ENCODE data around the gene CXXC5. TPM values are rescaled to one million over a fixed set of nuclear protein-coding genes. Genes with fewer than 3 reads are reported as not detected.

CXXC5 gene
- polyA plus RNA-seq, 1 donor from 2014 or later, result 24.4 TPM

DNA sequence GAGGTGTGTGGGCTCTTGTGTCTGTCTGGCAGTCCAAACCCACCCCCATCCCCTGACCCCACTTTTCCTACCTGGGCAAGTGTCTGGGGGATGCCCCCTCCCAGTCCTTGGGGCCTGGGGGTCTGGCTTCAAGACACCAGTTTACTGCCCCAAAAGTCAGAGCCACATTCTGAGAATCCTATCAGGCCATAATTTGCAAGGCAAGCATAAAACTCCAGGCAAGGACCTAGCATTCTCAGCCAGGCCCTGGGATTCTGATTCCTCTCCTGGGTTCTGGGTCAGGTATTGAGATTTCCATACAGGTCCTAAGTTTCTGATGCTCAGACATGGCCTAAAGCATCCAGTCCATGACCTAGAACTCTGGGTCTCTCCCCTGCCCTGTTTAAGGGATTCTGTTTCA is 33.3 kb downstream of the CXXC5 start:
- H3K27me3 ChIP-seq (ENCODE audit: insufficient read depth, low read depth, low read length), result no peaks in the 10 kb centered on the region
- no peaks in the 10 kb centered on the region for H3F3A ChIP-seq (ENCODE audit: insufficient read depth, low read length, poor library complexity, severe bottlenecking)
- no peak overlapping the region for H3K4me2 ChIP-seq (ENCODE audit: low read length)
- no peaks in the 10 kb centered on the region for H3K9me2 ChIP-seq (ENCODE audit: insufficient read depth, low read length)
- no peak overlapping the region for H2AFZ ChIP-seq (ENCODE audit: low read depth, low read length)
- no peaks in the 10 kb centered on the region for H4K20me1 ChIP-seq (ENCODE audit: insufficient read depth)
- H3K9ac ChIP-seq (ENCODE audit: low read length), result no peak overlapping the region
- no peaks in the 10 kb centered on the region for H3K9me3 ChIP-seq (ENCODE audit: low read length)
- H3K36me3 ChIP-seq (ENCODE audit: insufficient read depth, low read length), result no peaks in the 10 kb centered on the region
- no peaks in the 10 kb centered on the region for H3K79me2 ChIP-seq (replicated peaks; ENCODE audit: insufficient read depth, low read length)
- TF ChIP-seq EP300 (conservative IDR thresholded peaks at IDR 0.05; ENCODE audit: poor library complexity, severe bottlenecking) (no peak), MXI1 (conservative IDR thresholded peaks at IDR 0.05; ENCODE audit: poor library complexity, severe bottlenecking) (no peak), TAF1 (IDR thresholded peaks at IDR 0.05; ENCODE audit: low read depth) (no peak), SMC3 (conservative IDR thresholded peaks at IDR 0.05; ENCODE audit: poor library complexity) (no peak), RAD21 (conservative IDR thresholded peaks at IDR 0.05) (no peak), EZH2 (IDR thresholded peaks at IDR 0.05; ENCODE audit: borderline replicate concordance, insufficient read depth, low read length, poor library complexity, severe bottlenecking) (no peak), POLR2AphosphoS5 (IDR thresholded peaks at IDR 0.05) (no peak)
- TF ChIP-seq, protein P1, sequence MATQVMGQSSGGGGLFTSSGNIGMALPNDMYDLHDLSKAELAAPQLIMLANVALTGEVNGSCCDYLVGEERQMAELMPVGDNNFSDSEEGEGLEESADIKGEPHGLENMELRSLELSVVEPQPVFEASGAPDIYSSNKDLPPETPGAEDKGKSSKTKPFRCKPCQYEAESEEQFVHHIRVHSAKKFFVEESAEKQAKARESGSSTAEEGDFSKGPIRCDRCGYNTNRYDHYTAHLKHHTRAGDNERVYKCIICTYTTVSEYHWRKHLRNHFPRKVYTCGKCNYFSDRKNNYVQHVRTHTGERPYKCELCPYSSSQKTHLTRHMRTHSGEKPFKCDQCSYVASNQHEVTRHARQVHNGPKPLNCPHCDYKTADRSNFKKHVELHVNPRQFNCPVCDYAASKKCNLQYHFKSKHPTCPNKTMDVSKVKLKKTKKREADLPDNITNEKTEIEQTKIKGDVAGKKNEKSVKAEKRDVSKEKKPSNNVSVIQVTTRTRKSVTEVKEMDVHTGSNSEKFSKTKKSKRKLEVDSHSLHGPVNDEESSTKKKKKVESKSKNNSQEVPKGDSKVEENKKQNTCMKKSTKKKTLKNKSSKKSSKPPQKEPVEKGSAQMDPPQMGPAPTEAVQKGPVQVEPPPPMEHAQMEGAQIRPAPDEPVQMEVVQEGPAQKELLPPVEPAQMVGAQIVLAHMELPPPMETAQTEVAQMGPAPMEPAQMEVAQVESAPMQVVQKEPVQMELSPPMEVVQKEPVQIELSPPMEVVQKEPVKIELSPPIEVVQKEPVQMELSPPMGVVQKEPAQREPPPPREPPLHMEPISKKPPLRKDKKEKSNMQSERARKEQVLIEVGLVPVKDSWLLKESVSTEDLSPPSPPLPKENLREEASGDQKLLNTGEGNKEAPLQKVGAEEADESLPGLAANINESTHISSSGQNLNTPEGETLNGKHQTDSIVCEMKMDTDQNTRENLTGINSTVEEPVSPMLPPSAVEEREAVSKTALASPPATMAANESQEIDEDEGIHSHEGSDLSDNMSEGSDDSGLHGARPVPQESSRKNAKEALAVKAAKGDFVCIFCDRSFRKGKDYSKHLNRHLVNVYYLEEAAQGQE (IDR thresholded peaks at IDR 0.05; ENCODE audit: borderline replicate concordance), result no peak
- TF ChIP-seq, protein P2, sequence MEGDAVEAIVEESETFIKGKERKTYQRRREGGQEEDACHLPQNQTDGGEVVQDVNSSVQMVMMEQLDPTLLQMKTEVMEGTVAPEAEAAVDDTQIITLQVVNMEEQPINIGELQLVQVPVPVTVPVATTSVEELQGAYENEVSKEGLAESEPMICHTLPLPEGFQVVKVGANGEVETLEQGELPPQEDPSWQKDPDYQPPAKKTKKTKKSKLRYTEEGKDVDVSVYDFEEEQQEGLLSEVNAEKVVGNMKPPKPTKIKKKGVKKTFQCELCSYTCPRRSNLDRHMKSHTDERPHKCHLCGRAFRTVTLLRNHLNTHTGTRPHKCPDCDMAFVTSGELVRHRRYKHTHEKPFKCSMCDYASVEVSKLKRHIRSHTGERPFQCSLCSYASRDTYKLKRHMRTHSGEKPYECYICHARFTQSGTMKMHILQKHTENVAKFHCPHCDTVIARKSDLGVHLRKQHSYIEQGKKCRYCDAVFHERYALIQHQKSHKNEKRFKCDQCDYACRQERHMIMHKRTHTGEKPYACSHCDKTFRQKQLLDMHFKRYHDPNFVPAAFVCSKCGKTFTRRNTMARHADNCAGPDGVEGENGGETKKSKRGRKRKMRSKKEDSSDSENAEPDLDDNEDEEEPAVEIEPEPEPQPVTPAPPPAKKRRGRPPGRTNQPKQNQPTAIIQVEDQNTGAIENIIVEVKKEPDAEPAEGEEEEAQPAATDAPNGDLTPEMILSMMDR (IDR thresholded peaks at IDR 0.05; ENCODE audit: poor library complexity, severe bottlenecking), result no peak
- H3K27ac ChIP-seq (ENCODE audit: low read length), result no peak overlapping the region
- no peak overlapping the region for H3K4me3 ChIP-seq (ENCODE audit: low read length)

DNA sequence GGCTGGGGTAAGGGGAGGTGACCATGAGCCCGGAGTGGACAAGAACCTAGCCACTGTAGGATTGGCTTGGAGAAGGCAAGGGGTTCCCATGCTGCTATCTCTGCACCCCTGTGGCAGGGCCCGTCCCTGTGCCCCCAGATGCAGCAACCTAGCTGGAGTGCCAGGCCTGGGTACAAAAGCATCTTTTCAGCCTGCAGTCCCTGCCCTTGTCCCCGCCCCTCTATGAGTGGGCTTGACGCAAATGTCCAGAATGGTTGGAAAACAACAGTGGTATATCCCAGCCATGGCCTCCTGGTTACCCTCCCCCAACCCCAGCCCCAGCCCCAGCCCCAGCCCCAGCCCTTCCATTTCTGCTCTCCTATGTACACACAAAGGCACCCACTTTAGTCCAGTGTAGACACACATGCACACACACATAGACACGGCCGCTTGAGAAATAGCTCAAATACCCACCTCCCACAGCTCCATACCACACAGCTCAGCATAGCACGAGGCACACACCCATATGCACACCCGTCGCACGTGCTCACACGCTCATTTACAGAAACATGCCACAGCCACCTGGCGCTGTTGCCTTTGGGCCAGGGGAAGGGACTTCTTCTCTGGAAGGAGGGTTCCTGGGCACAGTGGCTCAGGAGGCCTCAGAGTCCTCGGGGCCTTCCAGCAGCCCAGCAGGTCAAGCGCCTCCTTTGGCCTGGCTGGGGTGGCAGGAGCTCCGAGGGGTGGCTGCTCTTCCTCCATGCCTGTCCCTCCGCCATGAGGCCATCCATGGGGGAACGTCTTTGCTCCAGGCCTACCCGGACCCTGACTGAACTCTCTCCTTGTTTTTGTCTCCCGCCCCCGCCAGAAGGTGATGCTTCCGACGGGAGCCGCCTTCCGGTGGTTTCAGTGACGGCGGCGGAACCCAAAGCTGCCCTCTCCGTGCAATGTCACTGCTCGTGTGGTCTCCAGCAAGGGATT is 34.1 kb downstream of the CXXC5 start:
- Histone ChIP-seq H3K27ac (ENCODE audit: low read length) (no peak overlapping the region), H4K20me1 (ENCODE audit: insufficient read depth) (no peaks in the 10 kb centered on the region), H3F3A (ENCODE audit: insufficient read depth, low read length, poor library complexity, severe bottlenecking) (no peaks in the 10 kb centered on the region), H3K9me2 (ENCODE audit: insufficient read depth, low read length) (no peaks in the 10 kb centered on the region), H3K27me3 (ENCODE audit: insufficient read depth, low read depth, low read length) (no peaks in the 10 kb centered on the region), H3K4me3 (ENCODE audit: low read length) (no peak overlapping the region), H3K79me2 (replicated peaks; ENCODE audit: insufficient read depth, low read length) (no peaks in the 10 kb centered on the region), H3K36me3 (ENCODE audit: insufficient read depth, low read length) (no peaks in the 10 kb centered on the region), H2AFZ (ENCODE audit: low read depth, low read length) (no peak overlapping the region), H3K9ac (ENCODE audit: low read length) (no peak overlapping the region), H3K4me2 (ENCODE audit: low read length) (no peak overlapping the region), H3K9me3 (ENCODE audit: low read length) (no peaks in the 10 kb centered on the region)
- no peak for TF ChIP-seq EP300 (conservative IDR thresholded peaks at IDR 0.05; ENCODE audit: poor library complexity, severe bottlenecking)

Data from neural cell (in vitro differentiated cells).